Measurements from ENCODE around the gene ADAM11. TPM values are rescaled to one million over a fixed set of nuclear protein-coding genes. Genes with fewer than 3 reads are reported as not detected.

Gene ADAM11
- total and polyA plus RNA-seq, 8 donors, result 0.13 to 4.2 (median 2.7) TPM

GRCh38 chr17:44828919-44829522 lies 70.2 kb downstream of the ADAM11 start:
- H3K36me3 ChIP-seq, result no peaks in the 10 kb centered on the region
- no peak for TF ChIP-seq CTCF (IDR thresholded peaks at IDR 0.05)
- ATAC-seq, result no peak
- H3K9me3 ChIP-seq, result no peaks in the 10 kb centered on the region
- H3K27me3 ChIP-seq, result peaks cover 48 to 98% of the 10 kb centered on the region in 2 donors
- H3K4me1 ChIP-seq, result peaks cover 8 to 20% of the 10 kb centered on the region in 2 donors
- intact Hi-C loops (cut with DNase I), result no loop called here
- no peak for DNase-seq
- peak overlapping the region; percentile 70 to 74 for H3K27ac ChIP-seq
- peak overlapping the region; percentile 42 to 50 for H3K4me3 ChIP-seq

GRCh38 chr17:44829523-44830358 lies 71.0 kb downstream of the ADAM11 start, which contains the start of gene GJC1:
Gene GJC1, minus strand, starts transcription at chr17:44830287. Its CDS starts 24,470 bp downstream, at chr17:44805817.
- Histone ChIP-seq H3K9me3 (no peaks in the 10 kb centered on the region), H3K4me3 (peak within 1 kb of the TSS; percentile 42 to 50), H3K27me3 (peaks cover 48 to 99% of the 10 kb centered on the region in 2 donors), H3K27ac (peak within 1 kb of the TSS; percentile 70 to 74), H3K4me1 (peaks cover 8 to 20% of the 10 kb centered on the region in 2 donors), H3K36me3 (no peaks in the 10 kb centered on the region)
- intact Hi-C loops (cut with DNase I), result no loop called here
- ATAC-seq, result peak; percentile 58
- no peak for TF ChIP-seq CTCF (IDR thresholded peaks at IDR 0.05)
- DNase-seq, result peak in 3 of 4 donors; percentile 59 to 81 (median 80)

GRCh38 chr17:44830359-44831288 lies 71.8 kb downstream of the ADAM11 start:
- peak; percentile 40 for ATAC-seq
- Histone ChIP-seq H3K27ac (peak overlapping the region; percentile 42 to 74), H3K9me3 (no peaks in the 10 kb centered on the region), H3K4me1 (peaks cover 8 to 20% of the 10 kb centered on the region in 2 donors), H3K27me3 (peaks cover 48 to 99% of the 10 kb centered on the region in 2 donors), H3K4me3 (peak overlapping the region; percentile 19 to 50), H3K36me3 (no peaks in the 10 kb centered on the region)
- TF ChIP-seq CTCF (IDR thresholded peaks at IDR 0.05), result no peak
- peak in 1 of 4 donors; percentile 76 for DNase-seq
- intact Hi-C loops (cut with DNase I), result no loop called here

- TF ChIP-seq CTCF (IDR thresholded peaks at IDR 0.05), result no peak
- peaks cover 8 to 20% of the 10 kb centered on the region in 2 donors for H3K4me1 ChIP-seq
- no peaks in the 10 kb centered on the region for H3K9me3 ChIP-seq
- H3K27me3 ChIP-seq, result peaks cover 48 to 99% of the 10 kb centered on the region in 2 donors
- no peak overlapping the region for H3K27ac ChIP-seq
- no peaks in the 10 kb centered on the region for H3K36me3 ChIP-seq
- intact Hi-C loops (cut with DNase I), result no loop called here
- no peak overlapping the region for H3K4me3 ChIP-seq
- ATAC-seq, result no peak
- DNase-seq, result no peak
Measured at GRCh38 chr17:44831371-44831770, 72.6 kb downstream of the ADAM11 start.

Other genes with a start within 250 kb of the ADAM11 start
- 10 to 100 TPM in 1 of 2 donors, 1 to 10 TPM in 1; 9.8 to 12.1 TPM for gene FZD2, start 201.5 kb upstream of the ADAM11 start, total RNA-seq
- 10 to 100 TPM; 22.5 to 36.7 (median 29.0) TPM for gene FZD2, start 201.5 kb upstream of the ADAM11 start, polyA plus RNA-seq (ENCODE audit: insufficient read length in 6 of 6)
- gene MEIOC, start 102.5 kb upstream of the ADAM11 start, total RNA-seq, result not detected
- gene MEIOC, start 102.5 kb upstream of the ADAM11 start, polyA plus RNA-seq (ENCODE audit: insufficient read length in 6 of 6), result 1 to 10 TPM in 5 of 6 donors, under 1 TPM in 1; 0.91 to 1.6 (median 1.2) TPM
- 10 to 100 TPM; 20.3 to 22.0 TPM for gene CCDC43, start 69.2 kb upstream of the ADAM11 start, total RNA-seq
- 10 to 100 TPM; 26.7 to 33.2 (median 32.0) TPM for gene CCDC43, start 69.2 kb upstream of the ADAM11 start, polyA plus RNA-seq (ENCODE audit: insufficient read length in 6 of 6)
- 1 to 10 TPM; 5.6 to 5.7 TPM for gene DBF4B, start 50.3 kb upstream of the ADAM11 start, total RNA-seq
- gene DBF4B, start 50.3 kb upstream of the ADAM11 start, polyA plus RNA-seq (ENCODE audit: insufficient read length in 6 of 6), result 10 to 100 TPM; 13.9 to 18.8 (median 17.5) TPM
- gene GJC1, start 71.3 kb downstream of the ADAM11 start, total RNA-seq, result 10 to 100 TPM; 17.3 to 18.8 TPM
- gene GJC1, start 71.3 kb downstream of the ADAM11 start, polyA plus RNA-seq (ENCODE audit: insufficient read length in 6 of 6), result 10 to 100 TPM; 43.3 to 52.9 (median 46.4) TPM
- gene HIGD1B, start 88.9 kb downstream of the ADAM11 start, total RNA-seq, result 10 to 100 TPM; 17.1 to 19.5 TPM
- gene HIGD1B, start 88.9 kb downstream of the ADAM11 start, polyA plus RNA-seq (ENCODE audit: insufficient read length in 6 of 6), result 10 to 100 TPM; 11.0 to 21.7 (median 17.0) TPM
- 100 to 1,000 TPM in 1 of 2 donors, 10 to 100 TPM in 1; 83.4 to 112 TPM for gene EFTUD2, start 140.5 kb downstream of the ADAM11 start, total RNA-seq
- gene EFTUD2, start 140.5 kb downstream of the ADAM11 start, polyA plus RNA-seq (ENCODE audit: insufficient read length in 6 of 6), result 100 to 1,000 TPM in 1 of 6 donors, 10 to 100 TPM in 5; 85.3 to 103 (median 95.1) TPM
- under 1 TPM in 1 of 2 donors, not detected in 1; 0.15 TPM for gene GFAP, start 156.5 kb downstream of the ADAM11 start, total RNA-seq
- gene GFAP, start 156.5 kb downstream of the ADAM11 start, polyA plus RNA-seq (ENCODE audit: insufficient read length in 6 of 6), result 1 to 10 TPM in 1 of 6 donors, under 1 TPM in 4, not detected in 1; 0.14 to 1.1 (median 0.55) TPM
- 1 to 10 TPM; 2.9 to 6.0 TPM for gene KIF18B, start 188.8 kb downstream of the ADAM11 start, total RNA-seq
- 10 to 100 TPM; 11.0 to 24.5 (median 15.1) TPM for gene KIF18B, start 188.8 kb downstream of the ADAM11 start, polyA plus RNA-seq (ENCODE audit: insufficient read length in 6 of 6)
- under 1 TPM in 1 of 2 donors, not detected in 1; 0.70 TPM for gene C1QL1, start 209.3 kb downstream of the ADAM11 start, total RNA-seq
- 1 to 10 TPM; 1.5 to 2.9 (median 2.4) TPM for gene C1QL1, start 209.3 kb downstream of the ADAM11 start, polyA plus RNA-seq (ENCODE audit: insufficient read length in 6 of 6)